ENCODE data around the gene KLF11.

Gene KLF11

DNA sequence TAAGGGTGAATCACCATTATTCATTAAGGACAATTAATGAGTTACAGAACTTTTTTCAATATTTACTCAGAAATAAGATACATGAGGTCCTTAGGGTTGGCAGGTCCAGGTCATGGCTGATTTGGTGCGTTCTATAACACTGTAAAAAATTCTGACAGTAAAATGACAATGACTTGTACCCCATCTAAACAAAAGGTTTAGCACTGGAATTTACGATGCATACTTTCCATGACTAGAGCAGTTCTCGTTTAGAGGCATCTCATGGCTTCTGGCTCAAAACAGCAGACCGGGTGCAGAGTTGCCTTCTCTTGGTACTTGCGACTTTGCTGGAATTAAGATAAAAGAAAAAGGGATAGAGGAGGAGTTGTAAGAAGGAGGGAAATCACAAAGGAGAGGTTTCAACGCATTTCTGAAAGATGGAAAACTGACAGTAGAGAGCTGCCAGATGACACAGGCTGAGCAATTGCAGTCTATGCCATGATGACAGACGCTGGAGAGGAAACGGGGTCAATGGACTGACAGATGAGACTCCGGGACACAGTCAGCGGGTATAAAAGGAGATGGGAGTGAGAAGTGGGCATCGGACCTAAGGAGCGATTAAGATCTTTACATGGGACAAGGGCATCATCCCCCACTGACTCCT lies 41.0 kb downstream of the KLF11 start:
- peaks cover 0 to 23% (median 18%) of the 10 kb centered on the region in 4 donors for H3K4me1 ChIP-seq
- H3K36me3 ChIP-seq: no peaks in the 10 kb centered on the region
- no peak overlapping the region for H3K4me3 ChIP-seq
- intact Hi-C loops (cut with DNase I; ENCODE audit: low total_unique reads): no loop called here
- no peaks in the 10 kb centered on the region for H3K9me3 ChIP-seq
- DNase-seq: no peak
- H3K27ac ChIP-seq: no peak overlapping the region
- TF ChIP-seq, protein P1, sequence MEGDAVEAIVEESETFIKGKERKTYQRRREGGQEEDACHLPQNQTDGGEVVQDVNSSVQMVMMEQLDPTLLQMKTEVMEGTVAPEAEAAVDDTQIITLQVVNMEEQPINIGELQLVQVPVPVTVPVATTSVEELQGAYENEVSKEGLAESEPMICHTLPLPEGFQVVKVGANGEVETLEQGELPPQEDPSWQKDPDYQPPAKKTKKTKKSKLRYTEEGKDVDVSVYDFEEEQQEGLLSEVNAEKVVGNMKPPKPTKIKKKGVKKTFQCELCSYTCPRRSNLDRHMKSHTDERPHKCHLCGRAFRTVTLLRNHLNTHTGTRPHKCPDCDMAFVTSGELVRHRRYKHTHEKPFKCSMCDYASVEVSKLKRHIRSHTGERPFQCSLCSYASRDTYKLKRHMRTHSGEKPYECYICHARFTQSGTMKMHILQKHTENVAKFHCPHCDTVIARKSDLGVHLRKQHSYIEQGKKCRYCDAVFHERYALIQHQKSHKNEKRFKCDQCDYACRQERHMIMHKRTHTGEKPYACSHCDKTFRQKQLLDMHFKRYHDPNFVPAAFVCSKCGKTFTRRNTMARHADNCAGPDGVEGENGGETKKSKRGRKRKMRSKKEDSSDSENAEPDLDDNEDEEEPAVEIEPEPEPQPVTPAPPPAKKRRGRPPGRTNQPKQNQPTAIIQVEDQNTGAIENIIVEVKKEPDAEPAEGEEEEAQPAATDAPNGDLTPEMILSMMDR (IDR thresholded peaks at IDR 0.05): no peak
- no peaks in the 10 kb centered on the region for H3K27me3 ChIP-seq

DNA sequence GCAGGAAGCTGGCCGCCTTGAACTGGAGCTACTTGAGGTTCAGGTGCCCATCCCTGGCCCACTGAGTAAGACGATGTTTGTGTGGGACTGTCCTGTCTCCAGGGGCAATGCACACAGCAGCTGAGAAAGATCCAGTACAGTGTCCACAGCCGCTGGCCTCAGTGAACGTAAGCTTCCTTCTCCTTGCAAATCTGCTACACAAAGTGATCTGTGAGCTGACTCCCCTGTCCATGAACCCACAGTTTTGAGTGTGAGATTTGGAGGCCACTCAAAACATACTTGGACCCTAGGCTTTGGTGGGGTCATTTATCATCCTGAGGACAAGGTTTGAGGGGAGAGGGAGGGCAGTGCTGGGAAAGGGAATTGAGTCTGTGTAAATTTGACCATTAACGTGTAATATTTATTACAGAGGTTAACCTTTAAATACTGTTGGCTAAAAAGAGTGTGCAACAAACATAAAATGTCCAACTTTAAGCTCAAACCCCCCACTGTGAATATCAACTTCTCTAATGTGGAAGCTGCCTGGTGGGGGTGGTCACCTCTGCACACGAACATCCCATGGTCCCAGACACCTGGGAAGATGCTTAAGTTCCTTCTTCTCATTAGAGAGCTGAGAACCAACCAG lies 41.8 kb downstream of the KLF11 start:
- TF ChIP-seq, protein P1 (IDR thresholded peaks at IDR 0.05): no peak
- no peak for DNase-seq
- no peak overlapping the region for H3K27ac ChIP-seq
- H3K4me3 ChIP-seq: no peak overlapping the region
- H3K4me1 ChIP-seq: peaks cover 0 to 23% (median 16%) of the 10 kb centered on the region in 4 donors
- no peaks in the 10 kb centered on the region for H3K9me3 ChIP-seq
- no peaks in the 10 kb centered on the region for H3K36me3 ChIP-seq
- intact Hi-C loops (cut with DNase I; ENCODE audit: low total_unique reads): no loop called here
- H3K27me3 ChIP-seq: no peaks in the 10 kb centered on the region

DNA sequence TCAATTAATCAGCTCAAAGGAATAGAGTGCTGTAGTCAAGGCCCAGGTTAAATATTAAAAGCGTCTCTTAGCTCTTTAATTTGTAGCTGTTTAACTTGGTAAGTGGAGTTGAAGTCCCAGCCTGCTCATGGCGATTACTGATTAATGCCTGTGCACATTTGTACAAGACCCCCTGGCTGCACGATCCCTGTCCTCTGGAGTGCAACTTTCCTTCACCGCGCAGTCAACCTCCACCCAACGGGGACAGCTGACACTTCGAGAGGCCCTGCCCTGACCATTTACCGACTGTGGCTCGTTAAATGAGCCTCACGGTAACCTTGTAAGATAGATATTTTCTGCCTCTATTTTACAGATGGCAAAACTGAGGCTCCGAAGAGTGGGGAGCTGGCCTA lies 42.3 kb downstream of the KLF11 start:
- H3K36me3 ChIP-seq: no peaks in the 10 kb centered on the region
- intact Hi-C loops (cut with DNase I; ENCODE audit: low total_unique reads): no loop called here
- TF ChIP-seq, protein P1 (IDR thresholded peaks at IDR 0.05): no peak
- peaks cover 0 to 17% (median 13%) of the 10 kb centered on the region in 4 donors for H3K4me1 ChIP-seq
- no peak for DNase-seq
- no peak overlapping the region for H3K27ac ChIP-seq
- no peak overlapping the region for H3K4me3 ChIP-seq
- H3K27me3 ChIP-seq: no peaks in the 10 kb centered on the region
- no peaks in the 10 kb centered on the region for H3K9me3 ChIP-seq

DNA sequence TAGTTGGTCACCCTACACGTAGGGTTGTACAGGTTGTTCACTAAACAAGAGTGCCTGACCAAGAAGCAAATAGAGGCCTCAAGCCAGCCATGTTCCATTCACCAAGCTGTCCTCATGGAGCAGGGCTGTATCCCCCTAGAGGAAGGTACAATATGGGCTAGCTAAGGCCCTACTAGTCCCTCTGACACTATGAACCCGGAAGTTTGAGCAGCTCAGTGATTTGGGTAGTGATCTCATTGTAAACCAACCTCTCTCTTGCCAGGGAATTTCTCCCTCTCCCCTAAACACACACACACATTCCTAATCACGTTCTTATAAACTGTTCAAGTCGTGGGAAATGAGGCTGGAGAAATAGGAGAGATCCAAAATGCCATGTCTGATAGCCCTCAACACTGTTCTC lies 43.6 kb downstream of the KLF11 start:
- H3K27ac ChIP-seq: no peak overlapping the region
- H3K36me3 ChIP-seq: no peaks in the 10 kb centered on the region
- no peak overlapping the region for H3K4me3 ChIP-seq
- H3K9me3 ChIP-seq: no peaks in the 10 kb centered on the region
- TF ChIP-seq, protein P1 (IDR thresholded peaks at IDR 0.05): no peak
- DNase-seq: no peak
- peaks cover 0 to 8% of the 10 kb centered on the region in 2 donors for H3K27me3 ChIP-seq
- intact Hi-C loops (cut with DNase I; ENCODE audit: low total_unique reads): no loop called here
- H3K4me1 ChIP-seq: peaks cover 0 to 21% (median 13%) of the 10 kb centered on the region in 4 donors

DNA sequence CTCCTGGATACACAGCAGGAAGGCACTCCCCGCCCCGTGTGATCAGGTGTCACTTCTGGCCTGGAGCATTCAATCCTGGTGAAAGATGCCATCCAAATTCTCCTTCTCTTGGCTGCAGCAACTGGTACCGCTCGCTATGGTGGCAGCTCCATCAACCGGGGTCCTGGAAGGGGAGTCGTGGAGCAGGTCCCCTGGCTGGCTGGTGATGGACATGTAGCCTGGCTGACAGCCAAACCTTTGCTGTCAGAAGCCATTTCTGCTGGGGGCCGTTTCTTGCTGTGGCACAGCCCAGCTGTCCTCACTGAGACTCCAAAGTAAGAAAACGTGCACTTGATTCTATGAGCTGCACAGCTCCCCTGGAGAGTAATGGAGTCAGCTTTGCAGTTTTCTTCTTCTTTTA lies 44.0 kb downstream of the KLF11 start:
- peaks cover 0 to 20% (median 13%) of the 10 kb centered on the region in 4 donors for H3K4me1 ChIP-seq
- no peak overlapping the region for H3K4me3 ChIP-seq
- no peaks in the 10 kb centered on the region for H3K36me3 ChIP-seq
- intact Hi-C loops (cut with DNase I; ENCODE audit: low total_unique reads): no loop called here
- no peaks in the 10 kb centered on the region for H3K9me3 ChIP-seq
- DNase-seq: no peak
- H3K27ac ChIP-seq: no peak overlapping the region
- TF ChIP-seq, protein P1 (IDR thresholded peaks at IDR 0.05): no peak
- H3K27me3 ChIP-seq: peaks cover 0 to 8% of the 10 kb centered on the region in 2 donors
